Lower lobe of right lung (tissue), 2 donors: ENCODE measurements around the gene UBAP2. TPM values are rescaled to one million over a fixed set of nuclear protein-coding genes. Genes with fewer than 3 reads are reported as not detected.

Experiments used
- ATAC-seq, 2 donors: fragments of 200-7000 bp; cut with Tn5 transposase; one replicate each; pipeline ENCODE4 v1.9.1; 2020 to 2022; ENCODE audit warnings: mild to moderate bottlenecking in 2 of 2, moderate library complexity in 2 of 2
- DNase-seq: peaks from one replicate; pipeline ENCODE4 v3.0.0-alpha.2; 2020
- H3K27ac ChIP-seq: fragments of 200-600 bp; one replicate; pipeline ENCODE4 v1.8.0; 2022
- H3K27me3 ChIP-seq: fragments of 200-600 bp; one replicate; pipeline ENCODE4 v1.8.0; 2022; ENCODE audit warnings: low read depth
- H3K36me3 ChIP-seq: fragments of 200-600 bp; one replicate; pipeline ENCODE4 v1.8.0; 2022; ENCODE audit warnings: mild to moderate bottlenecking
- H3K4me1 ChIP-seq: fragments of 200-600 bp; one replicate; pipeline ENCODE4 v1.8.0; 2022
- H3K4me3 ChIP-seq: fragments of 200-600 bp; one replicate; pipeline ENCODE4 v1.8.0; 2022; ENCODE audit warnings: mild to moderate bottlenecking
- H3K9me3 ChIP-seq: fragments of 200-600 bp; one replicate; pipeline ENCODE4 v1.8.0; 2022
- CTCF ChIP-seq: fragments of 200-600 bp; IDR thresholded peaks from one replicate; pipeline ENCODE4 v1.8.0; 2022; ENCODE audit warnings: antibody characterized with exemption, mild to moderate bottlenecking
- intact Hi-C: fragments of 100-400 bp; cut with DNase I; formaldehyde crosslinking; loops from one replicate; pipeline ENCODE4 v1.11.0; 2022
- total RNA-seq: library from RNA; stranded (reverse); fragmentation: NEBNext Ultra II Directional; extraction: Animal tissue kit (Norgen Biotek cat#: 25700); gene quantifications from one replicate; pipeline ENCODE4 v1.2.1, GENCODE V29; 2021
- donor health status: DM: no; HTN: yes; CAD: no; lungs with severe emphysema.

UBAP2 gene
- total RNA-seq, 1 donor from 2014 or later = 33.3 TPM

DNA sequence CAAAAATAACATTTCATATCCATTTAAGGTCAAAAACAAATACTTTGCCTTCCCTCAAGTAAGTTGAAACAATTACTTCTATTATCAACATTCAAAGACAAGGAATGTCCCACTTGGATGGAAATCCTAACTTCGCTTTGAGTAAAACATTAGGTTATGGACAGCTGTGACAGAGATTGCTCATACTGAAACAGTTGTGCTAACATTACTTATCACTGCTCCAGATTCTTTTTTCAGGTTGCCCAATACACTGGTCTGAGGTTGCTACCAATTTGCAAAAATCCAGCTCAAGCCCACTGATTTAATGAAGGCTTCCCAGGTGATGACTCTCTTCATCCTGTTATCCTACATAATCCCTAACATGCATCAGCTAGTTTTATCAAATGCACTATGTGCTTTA lies 98.3 kb downstream of the UBAP2 start:
- TF ChIP-seq CTCF = no peak
- H3K4me3 ChIP-seq = no peak overlapping the region
- H3K36me3 ChIP-seq = peaks cover 74% of the 10 kb centered on the region
- ATAC-seq (no peak), DNase-seq (no peak)
- no peaks in the 10 kb centered on the region for H3K9me3 ChIP-seq
- intact Hi-C loops = no loop called here
- no peaks in the 10 kb centered on the region for H3K4me1 ChIP-seq
- no peaks in the 10 kb centered on the region for H3K27me3 ChIP-seq
- no peak overlapping the region for H3K27ac ChIP-seq

DNA sequence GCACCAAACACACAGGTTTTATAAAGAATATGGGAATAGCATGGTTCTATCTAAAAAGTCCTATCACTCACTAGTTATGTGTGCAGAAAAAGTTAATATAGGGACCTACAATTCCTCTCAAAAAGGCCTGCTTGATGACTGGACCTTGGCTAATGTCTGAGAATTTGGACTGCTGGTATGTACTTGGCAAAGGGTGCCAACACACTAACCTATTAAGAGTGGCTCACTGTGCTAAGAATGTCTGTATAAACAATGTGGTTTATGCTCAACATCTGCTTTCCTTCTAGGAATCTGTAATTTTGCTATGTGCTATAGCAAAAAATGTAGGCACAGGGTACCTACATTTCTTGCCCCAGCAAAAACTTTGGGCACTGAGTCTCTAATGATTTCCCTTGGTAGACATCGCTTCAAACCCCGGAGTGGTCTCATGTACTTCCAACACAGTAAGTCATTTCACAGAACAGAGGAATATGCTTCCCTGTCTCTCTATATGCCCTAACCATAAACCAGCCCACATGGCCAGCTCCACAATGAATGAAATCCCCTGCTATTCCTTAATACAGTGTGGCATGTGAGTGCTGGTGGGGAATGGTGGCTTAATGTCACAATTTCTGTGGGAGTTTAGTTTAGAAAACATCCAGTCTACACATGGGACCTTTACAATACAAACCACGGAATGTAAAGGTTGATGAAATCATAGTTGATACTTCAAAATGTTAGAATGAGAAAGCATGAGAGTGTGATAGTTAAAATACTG lies 101.7 kb downstream of the UBAP2 start:
- no peak for DNase-seq
- Histone ChIP-seq H3K27me3 (no peaks in the 10 kb centered on the region), H3K4me3 (no peak overlapping the region), H3K9me3 (no peaks in the 10 kb centered on the region), H3K36me3 (peaks cover 73% of the 10 kb centered on the region), H3K27ac (no peak overlapping the region), H3K4me1 (no peaks in the 10 kb centered on the region)
- intact Hi-C loops = no loop called here
- peak; percentile 51 to 57 for ATAC-seq
- TF ChIP-seq CTCF = no peak

- Histone ChIP-seq H3K9me3 (no peaks in the 10 kb centered on the region), H3K4me3 (no peak overlapping the region), H3K36me3 (peaks cover 79% of the 10 kb centered on the region), H3K27me3 (no peaks in the 10 kb centered on the region), H3K4me1 (no peaks in the 10 kb centered on the region), H3K27ac (no peak overlapping the region)
- TF ChIP-seq CTCF = no peak
- no peak for ATAC-seq
- DNase-seq = no peak
- intact Hi-C loops = no loop called here
Observed at GRCh38 chr9:33943389-33943788, 105.3 kb downstream of the UBAP2 start.

GRCh38 chr9:33942471-33943083 lies 106.1 kb downstream of the UBAP2 start:
- DNase-seq (no peak), ATAC-seq (no peak)
- Histone ChIP-seq H3K4me1 (no peaks in the 10 kb centered on the region), H3K36me3 (peaks cover 80% of the 10 kb centered on the region), H3K9me3 (no peaks in the 10 kb centered on the region), H3K27me3 (no peaks in the 10 kb centered on the region), H3K27ac (no peak overlapping the region), H3K4me3 (no peak overlapping the region)
- no peak for TF ChIP-seq CTCF
- intact Hi-C loops = no loop called here

GRCh38 chr9:33939924-33940874 lies 108.5 kb downstream of the UBAP2 start:
- Histone ChIP-seq H3K27me3 (no peaks in the 10 kb centered on the region), H3K4me3 (no peak overlapping the region), H3K9me3 (no peaks in the 10 kb centered on the region), H3K36me3 (peaks cover 85% of the 10 kb centered on the region), H3K4me1 (no peaks in the 10 kb centered on the region), H3K27ac (no peak overlapping the region)
- TF ChIP-seq CTCF = no peak
- ATAC-seq (no peak), DNase-seq (no peak)
- intact Hi-C loops = no loop called here
